HL-60 (cell line): Measurements from ENCODE around the gene SH3RF3.

Experiments used
- DNase-seq, 2 experiments: peaks; one replicate each; pipeline ENCODE4 v3.0.0-alpha.2; 2010 to 2020; ENCODE audit warnings: low read depth in 1 of 2, low spot score in 1 of 2
- H3K27ac ChIP-seq: fragments of 250-450 bp; sonication (Bioruptor Pico); replicated peaks from 2 replicates; pipeline ENCODE4 v1.5.1; 2020; ENCODE audit warnings: mild to moderate bottlenecking, moderate library complexity
- H3K27me3 ChIP-seq: fragments of 250-450 bp; sonication (Bioruptor Pico); 2 replicates; pipeline ENCODE4 v1.5.1; 2021; ENCODE audit warnings: mild to moderate bottlenecking, moderate library complexity; ENCODE audit not compliant: insufficient read depth, poor library complexity, severe bottlenecking
- H3K4me3 ChIP-seq: replicated peaks from 2 replicates; pipeline ENCODE4 v1.5.1; 2011; ENCODE audit warnings: mild to moderate bottlenecking, control low read depth, low read length; ENCODE audit not compliant: insufficient read depth
- CTCF ChIP-seq: IDR thresholded peaks from one replicate; pipeline ENCODE4 v1.5.1; 2011; ENCODE audit warnings: low read length, control low read depth, inconsistent platforms; ENCODE audit not compliant: insufficient read depth
- GABPA ChIP-seq: IDR thresholded peaks from 2 replicates; pipeline ENCODE4 v1.6.1; 2012; ENCODE audit warnings: low read depth
- POLR2AphosphoS5 ChIP-seq: IDR thresholded peaks from 2 replicates; pipeline ENCODE4 v1.6.1; 2012; ENCODE audit warnings: low read depth
- SPI1 ChIP-seq: IDR thresholded peaks from 2 replicates; pipeline ENCODE4 v1.6.1; 2012; ENCODE audit warnings: low read depth, mild to moderate bottlenecking, borderline replicate concordance
- TF ChIP-seq, protein P1 (sequence below): IDR thresholded peaks from 2 replicates; pipeline ENCODE4 v1.6.1; 2012; ENCODE audit warnings: low read depth; ENCODE audit not compliant: insufficient replicate concordance

Gene SH3RF3

GRCh38 chr2:109126501-109126860 is 2.5 kb upstream of the SH3RF3 start:
- TF ChIP-seq, protein P1, sequence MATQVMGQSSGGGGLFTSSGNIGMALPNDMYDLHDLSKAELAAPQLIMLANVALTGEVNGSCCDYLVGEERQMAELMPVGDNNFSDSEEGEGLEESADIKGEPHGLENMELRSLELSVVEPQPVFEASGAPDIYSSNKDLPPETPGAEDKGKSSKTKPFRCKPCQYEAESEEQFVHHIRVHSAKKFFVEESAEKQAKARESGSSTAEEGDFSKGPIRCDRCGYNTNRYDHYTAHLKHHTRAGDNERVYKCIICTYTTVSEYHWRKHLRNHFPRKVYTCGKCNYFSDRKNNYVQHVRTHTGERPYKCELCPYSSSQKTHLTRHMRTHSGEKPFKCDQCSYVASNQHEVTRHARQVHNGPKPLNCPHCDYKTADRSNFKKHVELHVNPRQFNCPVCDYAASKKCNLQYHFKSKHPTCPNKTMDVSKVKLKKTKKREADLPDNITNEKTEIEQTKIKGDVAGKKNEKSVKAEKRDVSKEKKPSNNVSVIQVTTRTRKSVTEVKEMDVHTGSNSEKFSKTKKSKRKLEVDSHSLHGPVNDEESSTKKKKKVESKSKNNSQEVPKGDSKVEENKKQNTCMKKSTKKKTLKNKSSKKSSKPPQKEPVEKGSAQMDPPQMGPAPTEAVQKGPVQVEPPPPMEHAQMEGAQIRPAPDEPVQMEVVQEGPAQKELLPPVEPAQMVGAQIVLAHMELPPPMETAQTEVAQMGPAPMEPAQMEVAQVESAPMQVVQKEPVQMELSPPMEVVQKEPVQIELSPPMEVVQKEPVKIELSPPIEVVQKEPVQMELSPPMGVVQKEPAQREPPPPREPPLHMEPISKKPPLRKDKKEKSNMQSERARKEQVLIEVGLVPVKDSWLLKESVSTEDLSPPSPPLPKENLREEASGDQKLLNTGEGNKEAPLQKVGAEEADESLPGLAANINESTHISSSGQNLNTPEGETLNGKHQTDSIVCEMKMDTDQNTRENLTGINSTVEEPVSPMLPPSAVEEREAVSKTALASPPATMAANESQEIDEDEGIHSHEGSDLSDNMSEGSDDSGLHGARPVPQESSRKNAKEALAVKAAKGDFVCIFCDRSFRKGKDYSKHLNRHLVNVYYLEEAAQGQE, result no peak
- TF ChIP-seq POLR2AphosphoS5, result no peak
- no peak for TF ChIP-seq GABPA
- no peak for TF ChIP-seq SPI1
- no peak for TF ChIP-seq CTCF
- DNase-seq, result peak in 1 of 2 experiments; percentile 32
- Histone ChIP-seq H3K27me3 (peaks cover 9% of the 10 kb centered on the region), H3K27ac (no peak overlapping the region), H3K4me3 (no peak overlapping the region)

GRCh38 chr2:109127556-109127955 is 1.4 kb upstream of the SH3RF3 start:
- TF ChIP-seq SPI1 (no peak), CTCF (no peak), GABPA (no peak), POLR2AphosphoS5 (no peak)
- TF ChIP-seq, protein P1, result no peak
- H3K4me3 ChIP-seq, result no peak overlapping the region
- peaks cover 9% of the 10 kb centered on the region for H3K27me3 ChIP-seq
- DNase-seq, result no peak
- H3K27ac ChIP-seq, result no peak overlapping the region

- peak; percentile 41 to 75 for DNase-seq
- peaks cover 9% of the 10 kb centered on the region for H3K27me3 ChIP-seq
- peak overlapping the region; percentile 52 for H3K4me3 ChIP-seq
- H3K27ac ChIP-seq, result peak overlapping the region; percentile 46; the same call in 1 of the 2 replicates
- TF ChIP-seq, protein P1, result no peak
- TF ChIP-seq CTCF (peak; percentile 54), POLR2AphosphoS5 (no peak), SPI1 (peak; percentile 23; the same call in 1 of the 2 replicates)
Measured at GRCh38 chr2:109128048-109128615, 873 bp upstream of the SH3RF3 start.
